ENCODE results near the gene NBEAL1.
"Not testable (repeated sequence)": the region's sequence is repeated elsewhere in the genome, so short reads cannot be mapped to it uniquely, and the experiment has no call there.

NBEAL1 gene

GRCh38 chr2:203104273-203104672 lies 89.6 kb downstream of the NBEAL1 start:
- ATAC-seq (ENCODE audit: low read depth) = no peak
- Histone ChIP-seq H3K9me3 (ENCODE audit: severe bottlenecking) (no peaks in the 10 kb centered on the region), H3K4me3 (ENCODE audit: severe bottlenecking) (no peak overlapping the region), H3K4me1 (ENCODE audit: insufficient read depth, poor library complexity, severe bottlenecking) (no peaks in the 10 kb centered on the region), H3K27ac (ENCODE audit: poor library complexity, severe bottlenecking) (no peak overlapping the region), H3K36me3 (ENCODE audit: low read depth) (peaks cover 52% of the 10 kb centered on the region), H3K27me3 (ENCODE audit: insufficient read depth, poor library complexity, severe bottlenecking) (no peaks in the 10 kb centered on the region)
- no peak for TF ChIP-seq CTCF (IDR thresholded peaks at IDR 0.05; ENCODE audit: poor library complexity, severe bottlenecking)
- DNase-seq (ENCODE audit: low spot score) = no peak

- no peaks in the 10 kb centered on the region for H3K4me1 ChIP-seq (ENCODE audit: insufficient read depth, poor library complexity, severe bottlenecking)
- H3K36me3 ChIP-seq (ENCODE audit: low read depth) = peaks cover 62% of the 10 kb centered on the region
- H3K27ac ChIP-seq (ENCODE audit: poor library complexity, severe bottlenecking) = no peak overlapping the region
- H3K27me3 ChIP-seq (ENCODE audit: insufficient read depth, poor library complexity, severe bottlenecking) = no peaks in the 10 kb centered on the region
- no peak overlapping the region for H3K4me3 ChIP-seq (ENCODE audit: severe bottlenecking)
- no peak for DNase-seq (ENCODE audit: low spot score)
- no peak for ATAC-seq (ENCODE audit: low read depth)
- no peaks in the 10 kb centered on the region for H3K9me3 ChIP-seq (ENCODE audit: severe bottlenecking)
- no peak for TF ChIP-seq CTCF (IDR thresholded peaks at IDR 0.05; ENCODE audit: poor library complexity, severe bottlenecking)
Observed at GRCh38 chr2:203105996-203106395, 91.3 kb downstream of the NBEAL1 start.

GRCh38 chr2:203110496-203110895 lies 95.8 kb downstream of the NBEAL1 start:
- H3K27ac ChIP-seq (ENCODE audit: poor library complexity, severe bottlenecking); H3K4me1 ChIP-seq (ENCODE audit: insufficient read depth, poor library complexity, severe bottlenecking); H3K27me3 ChIP-seq (ENCODE audit: insufficient read depth, poor library complexity, severe bottlenecking); ATAC-seq (ENCODE audit: low read depth); DNase-seq (ENCODE audit: low spot score); H3K9me3 ChIP-seq (ENCODE audit: severe bottlenecking); H3K4me3 ChIP-seq (ENCODE audit: severe bottlenecking): not testable (repeated sequence)
- peaks cover 74% of the 10 kb centered on the region for H3K36me3 ChIP-seq (ENCODE audit: low read depth)

GRCh38 chr2:203112342-203112741 lies 97.7 kb downstream of the NBEAL1 start:
- Histone ChIP-seq H3K27ac (ENCODE audit: poor library complexity, severe bottlenecking) (no peak overlapping the region), H3K4me3 (ENCODE audit: severe bottlenecking) (no peak overlapping the region), H3K36me3 (ENCODE audit: low read depth) (peaks cover 74% of the 10 kb centered on the region), H3K27me3 (ENCODE audit: insufficient read depth, poor library complexity, severe bottlenecking) (no peaks in the 10 kb centered on the region), H3K9me3 (ENCODE audit: severe bottlenecking) (no peaks in the 10 kb centered on the region), H3K4me1 (ENCODE audit: insufficient read depth, poor library complexity, severe bottlenecking) (no peaks in the 10 kb centered on the region)
- DNase-seq (ENCODE audit: low spot score) = no peak
- TF ChIP-seq CTCF (IDR thresholded peaks at IDR 0.05; ENCODE audit: poor library complexity, severe bottlenecking) = no peak
- ATAC-seq (ENCODE audit: low read depth) = no peak

GRCh38 chr2:203115201-203115700 lies 100.6 kb downstream of the NBEAL1 start:
- H3K36me3 ChIP-seq (ENCODE audit: low read depth) = peaks cover 56% of the 10 kb centered on the region
- ATAC-seq (ENCODE audit: low read depth); H3K4me1 ChIP-seq (ENCODE audit: insufficient read depth, poor library complexity, severe bottlenecking): not testable (repeated sequence)

GRCh38 chr2:203122317-203122986 lies 107.8 kb downstream of the NBEAL1 start:
- no peak overlapping the region for H3K27ac ChIP-seq (ENCODE audit: poor library complexity, severe bottlenecking)
- H3K27me3 ChIP-seq (ENCODE audit: insufficient read depth, poor library complexity, severe bottlenecking) = no peaks in the 10 kb centered on the region
- H3K36me3 ChIP-seq (ENCODE audit: low read depth) = peaks cover 55% of the 10 kb centered on the region
- no peaks in the 10 kb centered on the region for H3K4me1 ChIP-seq (ENCODE audit: insufficient read depth, poor library complexity, severe bottlenecking)
- H3K9me3 ChIP-seq (ENCODE audit: severe bottlenecking) = no peaks in the 10 kb centered on the region
- ATAC-seq (ENCODE audit: low read depth) = no peak; the same call in 2 of the 3 replicates
- H3K4me3 ChIP-seq (ENCODE audit: severe bottlenecking) = no peak overlapping the region
- DNase-seq (ENCODE audit: low spot score) = no peak
- peak; percentile 40 for TF ChIP-seq CTCF (IDR thresholded peaks at IDR 0.05; ENCODE audit: poor library complexity, severe bottlenecking)

More at GRCh38 chr2:203115201-203115700, 100.6 kb downstream of the NBEAL1 start:
- H3K27me3 ChIP-seq (ENCODE audit: insufficient read depth, poor library complexity, severe bottlenecking); H3K4me3 ChIP-seq (ENCODE audit: severe bottlenecking); DNase-seq (ENCODE audit: low spot score); H3K27ac ChIP-seq (ENCODE audit: poor library complexity, severe bottlenecking); H3K9me3 ChIP-seq (ENCODE audit: severe bottlenecking): not testable (repeated sequence)

Data from RWPE2 (cell line).